DND-41 (cell line): ENCODE data around the gene TGM3.

Experiments
- ATAC-seq: fragments of 200-7000 bp; cut with Tn5 transposase; 3 replicates; pipeline ENCODE4 v1.9.1; 2021; ENCODE audit warnings: low read depth; ENCODE audit not compliant: insufficient read depth
- DNase-seq: peaks from one replicate; pipeline ENCODE4 v3.0.0-alpha.2; 2020
- H2AFZ ChIP-seq: 2 replicates; pipeline ENCODE4 v1.6.0; 2012; ENCODE audit warnings: low read depth, low read length
- H3K27ac ChIP-seq: 2 replicates; pipeline ENCODE4 v1.5.1; 2012; ENCODE audit warnings: low read length, inconsistent platforms
- H3K27me3 ChIP-seq: fragments of 200-600 bp; sonication (generic); 2 replicates; pipeline ENCODE4 v1.6.0; 2012; ENCODE audit warnings: low read length, mild to moderate bottlenecking, inconsistent platforms; ENCODE audit not compliant: insufficient read depth, poor library complexity
- H3K36me3 ChIP-seq: 2 replicates; pipeline ENCODE4 v1.5.1; 2012; ENCODE audit warnings: low read length, inconsistent platforms; ENCODE audit not compliant: insufficient read depth
- H3K4me1 ChIP-seq: 2 replicates; pipeline ENCODE4 v1.5.1; 2012; ENCODE audit warnings: mild to moderate bottlenecking, low read length; ENCODE audit not compliant: insufficient read depth
- H3K4me2 ChIP-seq: 2 replicates; pipeline ENCODE4 v1.6.0; 2012; ENCODE audit warnings: mild to moderate bottlenecking, moderate library complexity, low read length, inconsistent platforms; ENCODE audit not compliant: insufficient read depth
- H3K4me3 ChIP-seq, 2 experiments: fragments of 200-600 bp in 1 of 2; shearing (Covaris generic) in 1 of 2; 2 replicates each; pipeline ENCODE4 v1.5.1; 2012 to 2016; ENCODE audit warnings: inconsistent platforms in 2 of 2, low read length in 2 of 2, mild to moderate bottlenecking in 2 of 2, low read depth in 1 of 2, moderate library complexity in 1 of 2
- H3K79me2 ChIP-seq: 2 replicates; pipeline ENCODE4 v1.6.0; 2012; ENCODE audit warnings: low read length, inconsistent platforms; ENCODE audit not compliant: insufficient read depth
- H3K9ac ChIP-seq: 2 replicates; pipeline ENCODE4 v1.6.0; 2012; ENCODE audit warnings: low read depth, mild to moderate bottlenecking, inconsistent platforms, low read length, moderate library complexity
- H3K9me3 ChIP-seq: 2 replicates; pipeline ENCODE4 v1.5.1; 2012; ENCODE audit warnings: low read length, moderate library complexity, mild to moderate bottlenecking, inconsistent platforms; ENCODE audit not compliant: insufficient read depth, severe bottlenecking
- H4K20me1 ChIP-seq: 2 replicates; pipeline ENCODE4 v1.6.0; 2012; ENCODE audit warnings: low read length; ENCODE audit not compliant: insufficient read depth
- EZH2 ChIP-seq: IDR thresholded peaks from 3 replicates; pipeline ENCODE4 v1.6.1; 2012; ENCODE audit warnings: borderline replicate concordance, low read depth, mild to moderate bottlenecking, moderate library complexity, low read length, inconsistent platforms; ENCODE audit not compliant: severe bottlenecking
- TF ChIP-seq, protein P1 (sequence below): IDR thresholded peaks from 2 replicates; pipeline ENCODE4 v1.5.1; 2012; ENCODE audit warnings: borderline replicate concordance, low read length, moderate library complexity, mild to moderate bottlenecking; ENCODE audit not compliant: poor library complexity, severe bottlenecking; ENCODE audit errors: extremely low read depth

Gene TGM3

DNA sequence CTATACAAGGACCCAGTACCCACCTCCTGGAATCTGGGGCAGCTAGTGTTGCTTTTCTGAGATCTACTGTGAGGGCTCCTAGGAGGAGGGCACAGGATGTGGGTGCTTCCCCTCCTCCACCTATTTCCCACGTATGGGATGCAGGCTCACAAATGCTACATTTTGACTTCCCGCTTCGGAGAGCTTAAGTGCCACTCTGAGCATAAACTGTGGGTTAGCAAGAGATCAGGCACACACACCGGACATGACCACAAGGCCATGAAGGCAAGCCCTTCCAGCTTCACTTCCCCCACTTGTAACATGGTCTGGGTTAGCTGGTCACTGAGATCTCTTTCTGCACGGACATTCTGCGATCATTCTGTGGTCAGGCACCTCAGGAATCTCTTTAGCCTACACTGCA is 15.7 kb upstream of the TGM3 start:
- Histone ChIP-seq H3K4me3 (no peak overlapping the region), H3K36me3 (no peaks in the 10 kb centered on the region), H3K79me2 (no peaks in the 10 kb centered on the region), H3K9me3 (no peaks in the 10 kb centered on the region), H3K4me1 (no peaks in the 10 kb centered on the region), H2AFZ (no peak overlapping the region), H3K27ac (no peak overlapping the region), H3K4me2 (no peak overlapping the region), H4K20me1 (no peaks in the 10 kb centered on the region), H3K9ac (no peak overlapping the region), H3K27me3 (peaks cover 34% of the 10 kb centered on the region)
- ATAC-seq (no peak), DNase-seq (no peak)
- no peak for TF ChIP-seq EZH2
- TF ChIP-seq, protein P1, sequence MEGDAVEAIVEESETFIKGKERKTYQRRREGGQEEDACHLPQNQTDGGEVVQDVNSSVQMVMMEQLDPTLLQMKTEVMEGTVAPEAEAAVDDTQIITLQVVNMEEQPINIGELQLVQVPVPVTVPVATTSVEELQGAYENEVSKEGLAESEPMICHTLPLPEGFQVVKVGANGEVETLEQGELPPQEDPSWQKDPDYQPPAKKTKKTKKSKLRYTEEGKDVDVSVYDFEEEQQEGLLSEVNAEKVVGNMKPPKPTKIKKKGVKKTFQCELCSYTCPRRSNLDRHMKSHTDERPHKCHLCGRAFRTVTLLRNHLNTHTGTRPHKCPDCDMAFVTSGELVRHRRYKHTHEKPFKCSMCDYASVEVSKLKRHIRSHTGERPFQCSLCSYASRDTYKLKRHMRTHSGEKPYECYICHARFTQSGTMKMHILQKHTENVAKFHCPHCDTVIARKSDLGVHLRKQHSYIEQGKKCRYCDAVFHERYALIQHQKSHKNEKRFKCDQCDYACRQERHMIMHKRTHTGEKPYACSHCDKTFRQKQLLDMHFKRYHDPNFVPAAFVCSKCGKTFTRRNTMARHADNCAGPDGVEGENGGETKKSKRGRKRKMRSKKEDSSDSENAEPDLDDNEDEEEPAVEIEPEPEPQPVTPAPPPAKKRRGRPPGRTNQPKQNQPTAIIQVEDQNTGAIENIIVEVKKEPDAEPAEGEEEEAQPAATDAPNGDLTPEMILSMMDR, result no peak

DNA sequence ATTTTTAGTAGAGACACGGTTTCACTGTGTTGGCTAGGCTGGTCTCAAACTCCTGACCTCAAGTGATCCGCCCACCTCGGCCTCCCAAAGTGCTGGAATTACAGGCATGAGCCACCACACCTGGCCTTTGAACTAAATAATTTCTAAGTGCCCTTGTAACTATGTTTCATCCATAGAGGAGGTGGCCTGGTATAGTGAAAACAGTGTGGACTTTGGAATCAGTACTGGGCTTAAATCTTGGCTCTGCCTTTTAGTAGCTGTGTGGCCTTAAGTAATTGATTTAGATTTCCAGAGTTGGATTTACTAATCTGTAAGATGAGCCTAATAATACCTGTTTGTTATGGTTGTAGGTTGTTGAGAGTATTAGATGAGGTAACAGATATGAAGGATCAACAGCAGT is 14.2 kb upstream of the TGM3 start:
- Histone ChIP-seq H3K4me2 (no peak overlapping the region), H3K9ac (no peak overlapping the region), H3K4me1 (no peaks in the 10 kb centered on the region), H3K36me3 (no peaks in the 10 kb centered on the region), H3K4me3 (no peak overlapping the region), H3K9me3 (no peaks in the 10 kb centered on the region), H3K27me3 (peaks cover 29% of the 10 kb centered on the region), H4K20me1 (no peaks in the 10 kb centered on the region), H2AFZ (no peak overlapping the region), H3K27ac (no peak overlapping the region), H3K79me2 (no peaks in the 10 kb centered on the region)
- ATAC-seq (no peak), DNase-seq (no peak)
- TF ChIP-seq, protein P1, result no peak
- no peak for TF ChIP-seq EZH2

DNA sequence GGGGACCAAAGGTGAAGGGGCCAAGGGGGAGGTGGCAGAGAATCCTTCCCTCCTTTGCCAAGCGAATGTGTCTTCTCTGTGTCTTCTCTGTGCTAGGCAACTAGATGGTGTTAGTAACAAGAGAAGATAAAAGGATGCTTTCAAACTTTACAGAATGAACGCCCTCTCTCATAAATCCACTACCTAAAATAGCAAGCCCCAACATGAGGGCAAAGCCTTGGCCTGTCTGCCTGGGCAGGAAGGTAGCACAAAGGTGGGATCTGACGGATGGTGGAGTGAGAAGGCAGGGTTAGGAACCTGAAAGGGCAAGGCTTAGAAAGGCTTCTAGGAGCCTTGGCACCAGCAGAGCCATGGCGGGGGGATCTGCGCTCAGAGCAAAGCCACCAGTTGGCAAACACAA is 13.6 kb upstream of the TGM3 start:
- no peak for ATAC-seq

More for the DNA sequence above, 13.6 kb upstream of the TGM3 start:
- no peak for DNase-seq
- Histone ChIP-seq H3K9me3 (no peaks in the 10 kb centered on the region), H3K36me3 (no peaks in the 10 kb centered on the region), H3K4me1 (no peaks in the 10 kb centered on the region), H4K20me1 (no peaks in the 10 kb centered on the region), H3K79me2 (no peaks in the 10 kb centered on the region), H3K27me3 (peaks cover 22% of the 10 kb centered on the region), H3K4me2 (no peak overlapping the region), H3K27ac (no peak overlapping the region), H3K4me3 (no peak overlapping the region), H2AFZ (no peak overlapping the region), H3K9ac (no peak overlapping the region)
- TF ChIP-seq EZH2, result no peak
- TF ChIP-seq, protein P1, result no peak
